H1 (cell line): ENCODE measurements around the gene RNASEH2C. TPM values are rescaled to one million over a fixed set of nuclear protein-coding genes. Genes with fewer than 3 reads are reported as not detected.

Experiments used
- ASH2L ChIP-seq: fragments of 200-600, 300-600 bp; sonication (generic); IDR thresholded peaks from one replicate; pipeline ENCODE4 v1.7.1; 2017; ENCODE audit warnings: low read length
- BACH1 ChIP-seq: IDR thresholded peaks from 2 replicates; pipeline ENCODE4 v1.6.1; 2012; ENCODE audit warnings: low read length, improper control_type of control experiment
- CHD1 ChIP-seq: IDR thresholded peaks from 2 replicates; pipeline ENCODE4 v1.6.1; 2012; ENCODE audit warnings: low read depth, low read length, improper control_type of control experiment
- CHD7 ChIP-seq: fragments of 300-600 bp; sonication (generic); IDR thresholded peaks from 2 replicates; pipeline ENCODE4 v1.7.1; 2012; ENCODE audit warnings: low read length, moderate library complexity, mild to moderate bottlenecking, inconsistent platforms; ENCODE audit not compliant: insufficient replicate concordance
- CTBP2 ChIP-seq: IDR thresholded peaks from 2 replicates; pipeline ENCODE4 v1.7.0; 2011; ENCODE audit warnings: borderline replicate concordance, mild to moderate bottlenecking, moderate library complexity, mixed read lengths, low read length; ENCODE audit not compliant: insufficient read depth, insufficient read length
- HDAC2 ChIP-seq, 2 experiments: fragments of 300-600 bp in 1 of 2; sonication (generic) in 1 of 2; IDR thresholded peaks; 2 replicates each; pipeline ENCODE4 v1.6.1; 2011 to 2012; ENCODE audit warnings: low read depth in 2 of 2, low read length in 2 of 2, mild to moderate bottlenecking in 2 of 2, moderate library complexity in 2 of 2, borderline replicate concordance in 1 of 2, inconsistent platforms in 1 of 2
- JUND ChIP-seq: IDR thresholded peaks from 2 replicates; pipeline ENCODE4 v1.6.1; 2011; ENCODE audit warnings: mild to moderate bottlenecking, improper control_type of control experiment, low read length
- SAP30 ChIP-seq: fragments of 300-600 bp; sonication (generic); IDR thresholded peaks from 2 replicates; pipeline ENCODE4 v1.7.1; 2012; ENCODE audit warnings: low read length, moderate library complexity, mild to moderate bottlenecking, inconsistent platforms; ENCODE audit not compliant: insufficient read depth, insufficient replicate concordance
- SRF ChIP-seq: IDR thresholded peaks from 2 replicates; pipeline ENCODE4 v1.6.1; 2011; ENCODE audit warnings: mild to moderate bottlenecking, low read depth, low read length, moderate library complexity
- USF2 ChIP-seq: IDR thresholded peaks from 2 replicates; pipeline ENCODE4 v1.6.1; 2011; ENCODE audit warnings: low read length, improper control_type of control experiment
- polyA plus RNA-seq, 7 experiments: library from polyadenylated mRNA; depleted of rRNA in 3 of 7; stranded (reverse) in 5 of 7; unstranded in 2 of 7; fragments of >200 nt in 5 of 7; fragments of 200-250 nt in 2 of 7; gene quantifications; 1 replicate in 5 of 7; 2 replicates in 1 of 7; 4 replicates in 1 of 7; pipeline versions ENCODE4 v1.2.1 to v1.2.3, GENCODE V29; 2011 to 2013; ENCODE audit warnings: missing spikeins in 2 of 7, mixed read lengths in 2 of 7
- total RNA-seq: library from RNA; stranded (reverse); fragmentation: NEBNext Ultra II Directional; extraction: Animal tissue kit (Norgen Biotek cat#: 25700); gene quantifications from 2 replicates; pipeline ENCODE4 v1.2.1, GENCODE V29; 2021

The RNASEH2C gene
- total and polyA plus RNA-seq, 2 of the 8 experiments (the other 6 are each of a cell fraction or from before 2014, with no cell fraction given) = 40.2 to 60.3 TPM

GRCh38 chr11:65736810-65737209 lies 16.2 kb upstream of the RNASEH2C start (continued):
- TF ChIP-seq CHD7 (no peak), ASH2L (no peak), CHD1 (no peak), USF2 (no peak), BACH1 (no peak), JUND (no peak), CTBP2 (no peak), HDAC2 (IDR thresholded peaks at IDR 0.05; ENCODE audit: borderline replicate concordance in 1 of 2, low read depth in 2 of 2, low read length in 2 of 2) (no peak), SRF (no peak), SAP30 (no peak)
